ENCODE data around the gene HOXD1. TPM values are rescaled to one million over a fixed set of nuclear protein-coding genes. Genes with fewer than 3 reads are reported as not detected.

HOXD1 gene
- total RNA-seq, 2 donors from 2014 or later, result 2.3 to 6.1 TPM

DNA sequence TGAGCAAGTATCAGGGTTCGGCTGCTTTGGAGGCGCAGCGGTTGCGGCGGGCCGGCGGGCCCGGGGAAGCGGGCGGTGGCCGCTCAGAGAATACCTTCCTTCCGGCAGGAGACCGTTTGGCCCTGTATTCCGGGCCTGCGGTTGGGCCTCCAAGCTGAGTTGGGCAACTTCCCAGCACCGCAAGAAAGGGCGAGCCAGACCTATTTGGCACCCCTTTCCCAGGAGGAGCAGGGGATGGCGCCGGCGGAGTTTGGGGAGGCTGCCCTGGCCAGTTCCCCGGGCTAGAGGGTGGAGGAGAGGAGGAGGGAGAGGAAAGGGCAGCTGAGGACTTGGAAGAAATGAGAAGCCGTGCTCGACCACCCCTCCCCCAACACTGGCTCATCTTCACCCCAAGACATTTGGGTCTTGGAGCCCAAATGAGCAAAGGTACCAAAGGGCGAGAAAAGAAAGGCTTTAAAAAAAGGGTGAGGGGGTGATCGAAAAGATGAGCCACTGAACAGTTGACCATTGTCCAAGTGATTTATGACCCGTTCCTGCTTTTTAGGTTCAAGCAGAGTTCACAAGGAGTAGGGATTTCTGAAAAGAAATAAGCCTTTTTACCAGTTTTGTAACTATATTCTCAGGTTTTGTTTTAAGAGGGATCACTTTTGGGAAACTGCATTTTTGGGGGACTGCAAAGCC is 23.0 kb upstream of the HOXD1 start:
- Histone ChIP-seq H3K4me3 (no peak overlapping the region), H3K4me1 (replicated peaks) (no peaks in the 10 kb centered on the region), H3K27me3 (replicated peaks; ENCODE audit: insufficient read depth) (peaks cover 40% of the 10 kb centered on the region), H3K36me3 (no peaks in the 10 kb centered on the region), H3K9me3 (no peaks in the 10 kb centered on the region), H3K27ac (no peak overlapping the region)
- DNase-seq (ENCODE audit: low spot score), result no peak
- intact Hi-C loops (cut with DNase I), result no loop called here
- WGBS, result 9% methylated on average over 26 of the region's 26 CpGs
- no peak for TF ChIP-seq POLR2AphosphoS5 (IDR thresholded peaks at IDR 0.05)
- no peak for TF ChIP-seq POLR2A (IDR thresholded peaks at IDR 0.05)
- TF ChIP-seq, protein P1, sequence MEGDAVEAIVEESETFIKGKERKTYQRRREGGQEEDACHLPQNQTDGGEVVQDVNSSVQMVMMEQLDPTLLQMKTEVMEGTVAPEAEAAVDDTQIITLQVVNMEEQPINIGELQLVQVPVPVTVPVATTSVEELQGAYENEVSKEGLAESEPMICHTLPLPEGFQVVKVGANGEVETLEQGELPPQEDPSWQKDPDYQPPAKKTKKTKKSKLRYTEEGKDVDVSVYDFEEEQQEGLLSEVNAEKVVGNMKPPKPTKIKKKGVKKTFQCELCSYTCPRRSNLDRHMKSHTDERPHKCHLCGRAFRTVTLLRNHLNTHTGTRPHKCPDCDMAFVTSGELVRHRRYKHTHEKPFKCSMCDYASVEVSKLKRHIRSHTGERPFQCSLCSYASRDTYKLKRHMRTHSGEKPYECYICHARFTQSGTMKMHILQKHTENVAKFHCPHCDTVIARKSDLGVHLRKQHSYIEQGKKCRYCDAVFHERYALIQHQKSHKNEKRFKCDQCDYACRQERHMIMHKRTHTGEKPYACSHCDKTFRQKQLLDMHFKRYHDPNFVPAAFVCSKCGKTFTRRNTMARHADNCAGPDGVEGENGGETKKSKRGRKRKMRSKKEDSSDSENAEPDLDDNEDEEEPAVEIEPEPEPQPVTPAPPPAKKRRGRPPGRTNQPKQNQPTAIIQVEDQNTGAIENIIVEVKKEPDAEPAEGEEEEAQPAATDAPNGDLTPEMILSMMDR (IDR thresholded peaks at IDR 0.05), result no peak

DNA sequence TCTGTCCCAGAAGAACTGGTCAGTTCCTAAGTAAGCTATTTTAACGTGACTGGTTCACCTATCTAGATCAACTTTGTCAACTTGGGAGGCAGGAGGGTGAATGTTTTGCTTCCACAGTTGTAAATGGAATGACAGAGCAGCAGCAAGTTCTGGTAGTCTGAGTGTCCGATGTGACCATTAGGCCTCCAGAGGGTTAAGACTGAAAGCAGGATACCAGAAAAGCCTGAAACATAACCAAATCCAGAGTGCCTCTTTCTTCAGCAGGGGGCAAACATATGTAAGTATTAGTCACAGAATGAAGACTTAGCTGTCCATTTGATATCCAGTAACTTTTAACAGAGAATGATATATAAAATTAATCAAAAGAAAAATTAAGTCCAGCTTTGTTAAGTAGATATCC is 22.2 kb upstream of the HOXD1 start:
- DNase-seq (ENCODE audit: low spot score), result no peak
- TF ChIP-seq POLR2A (IDR thresholded peaks at IDR 0.05) (no peak), POLR2AphosphoS5 (IDR thresholded peaks at IDR 0.05) (no peak)
- TF ChIP-seq, protein P1 (IDR thresholded peaks at IDR 0.05), result no peak
- H3K27ac ChIP-seq, result no peak overlapping the region
- peaks cover 36% of the 10 kb centered on the region for H3K27me3 ChIP-seq (replicated peaks; ENCODE audit: insufficient read depth)
- H3K4me1 ChIP-seq (replicated peaks), result no peaks in the 10 kb centered on the region
- H3K4me3 ChIP-seq, result no peak overlapping the region
- H3K36me3 ChIP-seq, result no peaks in the 10 kb centered on the region
- intact Hi-C loops (cut with DNase I), result no loop called here
- H3K9me3 ChIP-seq, result no peaks in the 10 kb centered on the region
- WGBS, result 59% methylated on average over 2 of the region's 2 CpGs

DNA sequence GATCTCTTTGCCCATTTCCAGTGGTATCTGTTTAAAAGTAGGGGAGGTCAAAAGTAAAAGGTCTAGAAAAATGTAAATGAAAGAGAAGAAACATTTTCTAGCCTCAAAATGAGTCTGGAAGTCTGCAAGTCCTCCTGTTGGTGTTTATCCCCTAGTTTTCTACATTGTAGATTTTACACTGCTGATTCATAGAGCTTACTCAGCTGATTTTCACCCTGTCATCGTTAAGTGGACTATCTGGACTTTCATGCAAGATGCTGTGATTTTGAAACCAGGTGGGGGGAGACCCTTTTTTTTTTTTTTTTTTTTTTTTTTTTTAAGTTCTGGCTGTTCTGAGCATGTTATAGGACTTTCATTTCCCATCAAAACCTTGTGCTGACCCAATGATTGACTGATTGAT is 21.1 kb upstream of the HOXD1 start:
- DNase-seq (ENCODE audit: low spot score), result no peak
- H3K4me3 ChIP-seq, result no peak overlapping the region
- peaks cover 40% of the 10 kb centered on the region for H3K27me3 ChIP-seq (replicated peaks; ENCODE audit: insufficient read depth)
- no peaks in the 10 kb centered on the region for H3K36me3 ChIP-seq
- WGBS, result 63% methylated on average over 1 of the region's 1 CpG
- intact Hi-C loops (cut with DNase I), result no loop called here
- no peaks in the 10 kb centered on the region for H3K4me1 ChIP-seq (replicated peaks)
- H3K9me3 ChIP-seq, result no peaks in the 10 kb centered on the region
- H3K27ac ChIP-seq, result no peak overlapping the region
- TF ChIP-seq POLR2AphosphoS5 (IDR thresholded peaks at IDR 0.05) (no peak), POLR2A (IDR thresholded peaks at IDR 0.05) (no peak)
- TF ChIP-seq, protein P1 (IDR thresholded peaks at IDR 0.05), result no peak

DNA sequence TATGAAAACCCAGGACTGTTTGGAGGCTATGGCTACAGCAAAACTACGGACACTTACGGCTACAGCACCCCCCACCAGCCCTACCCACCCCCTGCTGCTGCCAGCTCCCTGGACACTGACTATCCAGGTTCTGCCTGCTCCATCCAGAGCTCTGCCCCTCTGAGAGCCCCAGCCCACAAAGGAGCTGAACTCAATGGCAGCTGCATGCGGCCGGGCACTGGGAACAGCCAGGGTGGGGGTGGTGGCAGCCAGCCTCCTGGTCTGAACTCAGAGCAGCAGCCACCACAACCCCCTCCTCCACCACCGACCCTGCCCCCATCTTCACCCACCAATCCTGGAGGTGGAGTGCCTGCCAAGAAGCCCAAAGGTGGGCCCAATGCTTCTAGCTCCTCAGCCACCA is 19.3 kb upstream of the HOXD1 start:
- H3K9me3 ChIP-seq, result no peaks in the 10 kb centered on the region
- peaks cover 27% of the 10 kb centered on the region for H3K27me3 ChIP-seq (replicated peaks; ENCODE audit: insufficient read depth)
- TF ChIP-seq POLR2AphosphoS5 (IDR thresholded peaks at IDR 0.05) (no peak), POLR2A (IDR thresholded peaks at IDR 0.05) (no peak)
- TF ChIP-seq, protein P1 (IDR thresholded peaks at IDR 0.05), result no peak
- intact Hi-C loops (cut with DNase I), result no loop called here
- DNase-seq (ENCODE audit: low spot score), result no peak
- no peaks in the 10 kb centered on the region for H3K4me1 ChIP-seq (replicated peaks)
- no peak overlapping the region for H3K27ac ChIP-seq
- WGBS, result 93% methylated on average over 5 of the region's 5 CpGs
- no peak overlapping the region for H3K4me3 ChIP-seq
- H3K36me3 ChIP-seq, result no peaks in the 10 kb centered on the region

DNA sequence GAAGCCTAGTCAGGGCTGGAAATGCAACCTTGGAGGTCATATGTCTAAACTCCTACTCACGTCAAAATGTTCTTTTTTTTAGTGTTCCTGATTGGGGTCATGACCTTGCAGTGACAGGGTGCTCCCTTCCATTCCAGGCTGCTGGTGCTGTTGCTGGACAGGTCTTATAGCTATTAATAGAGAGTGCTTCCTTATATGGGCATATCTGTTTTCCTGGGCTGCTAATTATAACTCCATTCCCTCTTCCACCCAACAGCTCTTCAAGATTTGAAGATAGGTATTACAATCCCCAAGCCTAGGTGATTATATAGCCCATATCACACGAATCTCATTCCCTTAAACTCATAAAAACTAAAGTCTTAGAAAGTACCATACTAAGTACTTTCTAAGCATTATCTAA is 18.8 kb upstream of the HOXD1 start:
- H3K27me3 ChIP-seq (replicated peaks; ENCODE audit: insufficient read depth), result peaks cover 28% of the 10 kb centered on the region
- no peaks in the 10 kb centered on the region for H3K4me1 ChIP-seq (replicated peaks)
- 70% methylated on average over 2 of the region's 2 CpGs for WGBS
- H3K4me3 ChIP-seq, result no peak overlapping the region
- no peaks in the 10 kb centered on the region for H3K36me3 ChIP-seq
- no peaks in the 10 kb centered on the region for H3K9me3 ChIP-seq
- H3K27ac ChIP-seq, result no peak overlapping the region
- intact Hi-C loops (cut with DNase I), result no loop called here
- TF ChIP-seq POLR2A (IDR thresholded peaks at IDR 0.05) (no peak), POLR2AphosphoS5 (IDR thresholded peaks at IDR 0.05) (no peak)
- TF ChIP-seq, protein P1 (IDR thresholded peaks at IDR 0.05), result no peak
- DNase-seq (ENCODE audit: low spot score), result no peak

All from prostate gland (tissue), 2 donors.